Prostate gland (tissue), 2 donors: ENCODE measurements around the gene KLC4. TPM values are rescaled to one million over a fixed set of nuclear protein-coding genes. Genes with fewer than 3 reads are reported as not detected.

Source experiments
- DNase-seq: peaks from one replicate; pipeline ENCODE4 v3.0.0-alpha.2; 2019; ENCODE audit warnings: low spot score
- H3K27ac ChIP-seq, 2 donors: fragments of 200-600 bp; sonication (generic); 2 replicates each; pipeline ENCODE4 v1.5.1; 2017 to 2019
- H3K27me3 ChIP-seq: fragments of 200-600 bp; sonication (generic); replicated peaks from 2 replicates; pipeline ENCODE4 v1.5.1; 2019; ENCODE audit not compliant: insufficient read depth
- H3K36me3 ChIP-seq, 2 donors: fragments of 200-600 bp; sonication (generic); 1 replicate in 1 of 2; 2 replicates in 1 of 2; pipeline versions ENCODE4 v1.5.1 to v1.8.1; 2017 to 2019
- H3K4me1 ChIP-seq: fragments of 200-600 bp; sonication (generic); replicated peaks from 2 replicates; pipeline ENCODE4 v1.5.1; 2019
- H3K4me3 ChIP-seq, 2 donors: fragments of 200-600 bp; sonication (generic); 2 replicates each; pipeline ENCODE4 v1.5.1; 2017 to 2019
- H3K9me3 ChIP-seq: fragments of 200-600 bp; sonication (generic); 2 replicates; pipeline ENCODE4 v1.5.1; 2017
- POLR2A ChIP-seq: fragments of 450-650 bp; IDR thresholded peaks from one replicate; pipeline ENCODE4 v1.6.1; 2016; ENCODE audit warnings: antibody characterized with exemption, mild to moderate bottlenecking
- POLR2AphosphoS5 ChIP-seq: sonication (generic); formaldehyde crosslinking; IDR thresholded peaks from one replicate; pipeline ENCODE4 v1.6.1; 2017; ENCODE audit warnings: antibody characterized with exemption
- WGBS: methylation state at CpG from one replicate; pipeline ENCODE4 v1.1.5; 2018; 5-methylcytosine and 5-hydroxymethylcytosine counted together
- intact Hi-C: fragments of 100-400 bp; cut with DNase I; formaldehyde crosslinking; loops from one replicate; pipeline ENCODE4 v1.14.2; 2022
- total RNA-seq, 2 donors: library from RNA; depleted of rRNA; stranded (reverse); fragments of >200 nt; gene quantifications; one replicate each; pipeline ENCODE4 v1.1.0, GENCODE V29; 2016
- TF ChIP-seq, protein P1 (sequence below), 4 experiments: fragments of 200-600 bp in 2 of 4; fragments of 450-650 bp in 2 of 4; sonication (generic) in 2 of 4; IDR thresholded peaks; 1 replicate in 3 of 4; 2 replicates in 1 of 4; pipeline ENCODE4 v1.5.1; 2016 to 2019; ENCODE audit warnings: antibody characterized with exemption in 4 of 4, mild to moderate bottlenecking in 2 of 4, moderate library complexity in 2 of 4

KLC4 gene
- total RNA-seq, 2 donors from 2014 or later, result 27.3 to 41.2 TPM

DNA sequence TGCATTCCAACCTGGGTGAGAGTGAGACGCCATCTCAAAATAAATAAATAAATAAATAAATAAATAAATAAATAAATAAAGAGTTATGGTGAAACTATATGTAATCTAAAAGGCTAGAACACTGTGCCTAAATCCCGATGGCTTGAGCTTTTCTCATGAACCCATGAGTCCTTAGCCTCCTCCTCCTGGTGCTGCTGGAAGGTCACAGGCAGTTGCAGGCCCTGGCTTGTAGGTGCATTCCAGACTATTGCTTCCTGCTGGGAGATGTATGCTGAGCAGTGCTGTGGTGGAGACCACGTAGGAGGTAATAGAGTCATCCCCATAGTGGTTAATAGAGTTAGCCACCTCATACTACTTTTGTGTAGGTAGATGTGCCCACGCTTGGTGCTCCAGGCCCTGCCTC is 29.2 kb downstream of the KLC4 start:
- H3K4me1 ChIP-seq, result peaks cover 25% of the 10 kb centered on the region
- TF ChIP-seq POLR2A, result no peak
- TF ChIP-seq POLR2AphosphoS5, result peak; percentile 48
- peak overlapping the region; percentile 79 to 80 for H3K27ac ChIP-seq
- no peaks in the 10 kb centered on the region for H3K27me3 ChIP-seq
- WGBS, result 55% methylated on average over 4 of the region's 4 CpGs
- H3K9me3 ChIP-seq, result no peaks in the 10 kb centered on the region
- peak; percentile 56 for DNase-seq
- no peaks in the 10 kb centered on the region for H3K36me3 ChIP-seq
- intact Hi-C loops, result no loop called here
- no peak overlapping the region for H3K4me3 ChIP-seq

DNA sequence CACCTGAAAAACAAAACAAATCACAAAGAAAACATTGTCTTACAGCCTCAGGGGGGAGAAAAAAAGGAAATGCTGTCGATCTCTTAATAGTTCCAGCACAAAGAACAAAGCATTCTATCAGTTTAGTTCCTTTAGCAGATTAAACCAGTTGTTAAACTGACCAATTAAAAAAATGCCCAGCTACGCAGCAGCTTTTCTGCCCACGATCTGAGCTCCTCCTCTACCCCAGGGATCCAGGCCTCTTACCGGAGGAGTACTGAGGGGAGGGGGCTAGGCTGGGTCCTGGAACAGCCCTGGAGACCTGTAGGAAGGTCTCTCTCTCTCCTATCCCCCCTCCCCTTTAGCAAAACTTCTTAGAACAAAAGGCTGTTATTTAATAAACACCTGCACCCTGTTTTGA is 30.0 kb downstream of the KLC4 start:
- H3K36me3 ChIP-seq, result no peaks in the 10 kb centered on the region
- H3K27me3 ChIP-seq, result no peaks in the 10 kb centered on the region
- WGBS, result 16% methylated on average over 4 of the region's 4 CpGs
- intact Hi-C loops, result no loop called here
- no peak overlapping the region for H3K4me3 ChIP-seq
- DNase-seq, result no peak
- TF ChIP-seq POLR2A (no peak), POLR2AphosphoS5 (no peak)
- TF ChIP-seq, protein P1, sequence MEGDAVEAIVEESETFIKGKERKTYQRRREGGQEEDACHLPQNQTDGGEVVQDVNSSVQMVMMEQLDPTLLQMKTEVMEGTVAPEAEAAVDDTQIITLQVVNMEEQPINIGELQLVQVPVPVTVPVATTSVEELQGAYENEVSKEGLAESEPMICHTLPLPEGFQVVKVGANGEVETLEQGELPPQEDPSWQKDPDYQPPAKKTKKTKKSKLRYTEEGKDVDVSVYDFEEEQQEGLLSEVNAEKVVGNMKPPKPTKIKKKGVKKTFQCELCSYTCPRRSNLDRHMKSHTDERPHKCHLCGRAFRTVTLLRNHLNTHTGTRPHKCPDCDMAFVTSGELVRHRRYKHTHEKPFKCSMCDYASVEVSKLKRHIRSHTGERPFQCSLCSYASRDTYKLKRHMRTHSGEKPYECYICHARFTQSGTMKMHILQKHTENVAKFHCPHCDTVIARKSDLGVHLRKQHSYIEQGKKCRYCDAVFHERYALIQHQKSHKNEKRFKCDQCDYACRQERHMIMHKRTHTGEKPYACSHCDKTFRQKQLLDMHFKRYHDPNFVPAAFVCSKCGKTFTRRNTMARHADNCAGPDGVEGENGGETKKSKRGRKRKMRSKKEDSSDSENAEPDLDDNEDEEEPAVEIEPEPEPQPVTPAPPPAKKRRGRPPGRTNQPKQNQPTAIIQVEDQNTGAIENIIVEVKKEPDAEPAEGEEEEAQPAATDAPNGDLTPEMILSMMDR (IDR thresholded peaks at IDR 0.05), result no peak
- peaks cover 32% of the 10 kb centered on the region for H3K4me1 ChIP-seq
- H3K9me3 ChIP-seq, result no peaks in the 10 kb centered on the region
- H3K27ac ChIP-seq, result peak overlapping the region; percentile 79 to 80

DNA sequence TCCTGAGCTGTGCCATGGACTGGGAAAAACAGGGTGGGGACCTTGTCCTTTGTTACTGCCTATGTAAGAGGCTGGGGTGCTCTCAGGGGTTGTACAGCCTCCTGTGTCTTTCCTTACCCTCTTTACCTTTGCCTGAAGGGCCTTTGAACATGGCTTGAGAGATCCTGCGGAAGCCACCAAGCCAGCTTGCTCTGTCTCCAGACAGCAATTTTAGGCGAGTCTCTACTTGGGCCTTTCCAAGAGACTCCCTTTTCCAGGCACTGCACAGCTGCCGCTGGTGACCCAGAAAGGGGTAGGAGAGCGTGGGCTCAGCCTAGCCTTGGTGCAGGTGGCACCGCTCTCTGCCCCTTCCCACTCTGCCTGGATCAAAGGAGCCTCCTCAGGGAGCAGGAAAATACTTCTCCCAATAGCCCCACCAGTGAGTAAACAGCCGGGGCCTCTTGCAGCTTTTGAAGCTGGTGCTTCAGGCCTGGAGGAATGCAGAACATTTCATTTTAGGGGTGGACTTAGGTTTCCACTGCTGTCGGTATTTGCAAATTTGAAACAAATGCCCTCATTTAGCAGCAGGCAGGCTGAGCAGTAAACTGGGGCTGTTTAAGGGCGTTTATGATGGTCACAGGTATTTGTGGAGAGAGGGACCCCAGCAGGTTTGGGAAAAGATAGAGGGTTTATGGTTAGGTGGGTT is 30.6 kb downstream of the KLC4 start:
- intact Hi-C loops, result no loop called here
- Histone ChIP-seq H3K27ac (peak overlapping the region; percentile 79 to 80), H3K4me1 (peaks cover 32% of the 10 kb centered on the region), H3K4me3 (no peak overlapping the region), H3K9me3 (no peaks in the 10 kb centered on the region), H3K27me3 (no peaks in the 10 kb centered on the region), H3K36me3 (no peaks in the 10 kb centered on the region)
- DNase-seq, result no peak
- WGBS, result 38% methylated on average over 8 of the region's 8 CpGs
- TF ChIP-seq, protein P1 (IDR thresholded peaks at IDR 0.05), result no peak
- TF ChIP-seq POLR2A (no peak), POLR2AphosphoS5 (no peak)

DNA sequence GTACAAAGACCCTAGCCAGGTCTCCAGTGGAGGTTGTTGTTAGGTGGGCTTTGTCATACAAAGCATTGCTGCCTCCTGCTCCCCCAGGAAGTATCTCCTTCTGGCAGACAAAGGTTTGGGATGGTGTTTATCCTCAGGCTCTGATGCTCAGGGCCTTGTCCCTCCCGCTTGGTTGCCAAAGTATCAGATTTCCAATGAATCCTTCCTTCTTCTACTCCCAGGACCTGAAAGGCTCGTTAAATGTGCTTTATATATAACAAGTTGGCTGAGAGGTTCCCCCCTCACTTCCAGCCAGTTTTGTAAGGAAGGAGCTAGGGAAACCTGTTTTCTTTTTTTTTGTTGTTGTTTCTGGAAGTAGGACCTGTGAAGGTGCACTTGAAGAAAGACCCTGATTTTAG is 31.1 kb downstream of the KLC4 start:
- peaks cover 32% of the 10 kb centered on the region for H3K4me1 ChIP-seq
- H3K27ac ChIP-seq, result peak overlapping the region; percentile 79 to 80
- intact Hi-C loops, result no loop called here
- TF ChIP-seq POLR2AphosphoS5 (peak; percentile 89), POLR2A (no peak)
- TF ChIP-seq, protein P1 (IDR thresholded peaks at IDR 0.05), result no peak
- no peaks in the 10 kb centered on the region for H3K27me3 ChIP-seq
- no peak overlapping the region for H3K4me3 ChIP-seq
- no peaks in the 10 kb centered on the region for H3K36me3 ChIP-seq
- H3K9me3 ChIP-seq, result no peaks in the 10 kb centered on the region
- 8% methylated on average over 2 of the region's 2 CpGs for WGBS
- DNase-seq, result peak; percentile 79

DNA sequence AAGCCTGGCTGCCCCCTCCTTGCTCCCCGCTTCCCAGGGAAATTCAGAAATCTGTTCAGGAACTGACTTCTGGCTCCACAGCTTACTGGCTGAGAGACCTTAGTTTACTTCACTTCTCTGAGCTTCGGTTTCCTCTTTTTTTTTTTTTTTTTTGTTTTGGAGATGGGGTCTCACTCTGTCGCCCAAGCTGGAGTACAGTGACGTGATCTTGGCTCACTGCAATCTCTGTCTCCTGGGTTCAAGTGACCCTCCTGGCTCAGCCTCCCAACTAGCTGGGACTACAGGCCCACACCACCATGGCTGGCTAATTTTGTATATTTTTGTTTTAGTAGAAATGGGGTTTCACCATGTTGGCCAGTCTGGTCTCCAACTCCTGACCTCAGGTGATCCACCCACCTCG is 31.6 kb downstream of the KLC4 start:
- intact Hi-C loops, result no loop called here
- Histone ChIP-seq H3K4me3 (no peak overlapping the region), H3K36me3 (no peaks in the 10 kb centered on the region), H3K27me3 (no peaks in the 10 kb centered on the region), H3K4me1 (peaks cover 32% of the 10 kb centered on the region), H3K27ac (peak overlapping the region; percentile 79 to 80), H3K9me3 (no peaks in the 10 kb centered on the region)
- TF ChIP-seq, protein P1 (IDR thresholded peaks at IDR 0.05), result no peak
- no peak for TF ChIP-seq POLR2A
- TF ChIP-seq POLR2AphosphoS5, result no peak
- DNase-seq, result no peak
- 39% methylated on average over 5 of the region's 5 CpGs for WGBS
